ENCODE results near the gene PDGFB.
"Not testable (repeated sequence)": the region's sequence is repeated elsewhere in the genome, so short reads cannot be mapped to it uniquely, and the experiment has no call there.

Gene PDGFB

GRCh38 chr22:39223091-39223710 lies 21.6 kb downstream of the PDGFB start:
- peak in 1 of 2 experiments; percentile 38 for DNase-seq

GRCh38 chr22:39221999-39222686 lies 22.6 kb downstream of the PDGFB start:
- DNase-seq = no peak

GRCh38 chr22:39220890-39221850 lies 23.6 kb downstream of the PDGFB start:
- DNase-seq = no peak

- DNase-seq = no peak
Measured at GRCh38 chr22:39220450-39220849, 24.3 kb downstream of the PDGFB start.

GRCh38 chr22:39219071-39220039 lies 25.4 kb downstream of the PDGFB start:
- DNase-seq = no peak

- not testable (repeated sequence) for DNase-seq
Measured at GRCh38 chr22:39218432-39218831, 26.4 kb downstream of the PDGFB start.

GRCh38 chr22:39216143-39216490 lies 28.7 kb downstream of the PDGFB start:
- DNase-seq = no peak

GRCh38 chr22:39215426-39216142 lies 29.2 kb downstream of the PDGFB start:
- no peak for DNase-seq

- no peak for DNase-seq
Measured at GRCh38 chr22:39215070-39215396, 29.7 kb downstream of the PDGFB start.

- no peak for DNase-seq
Measured at GRCh38 chr22:39214383-39215069, 30.3 kb downstream of the PDGFB start.

- DNase-seq = no peak
Measured at GRCh38 chr22:39214006-39214382, 30.8 kb downstream of the PDGFB start.

- no peak for DNase-seq
Measured at GRCh38 chr22:39212721-39213376, 31.9 kb downstream of the PDGFB start.

GRCh38 chr22:39209756-39210155 lies 35.0 kb downstream of the PDGFB start:
- DNase-seq = no peak

GRCh38 chr22:39208013-39208680 lies 36.6 kb downstream of the PDGFB start:
- DNase-seq = no peak

GRCh38 chr22:39207141-39208012 lies 37.4 kb downstream of the PDGFB start:
- DNase-seq = no peak

GRCh38 chr22:39206491-39206890 lies 38.3 kb downstream of the PDGFB start:
- DNase-seq = no peak

GRCh38 chr22:39205344-39206021 lies 39.3 kb downstream of the PDGFB start:
- DNase-seq = no peak

- no peak for DNase-seq
Measured at GRCh38 chr22:39204216-39204615, 40.6 kb downstream of the PDGFB start.

- no peak for DNase-seq
Measured at GRCh38 chr22:39197578-39197977, 47.2 kb downstream of the PDGFB start.
